COR-L47 (cell line): ENCODE data around the gene DYNLT4.
"Not testable (repeated sequence)": the region's sequence is repeated elsewhere in the genome, so short reads cannot be mapped to it uniquely, and the experiment has no call there.

ENCODE experiments used
- DNase-seq: peaks from one replicate; lab custom pipeline; 2025; lab: John Stamatoyannopoulos, UW

DYNLT4 gene

DNA sequence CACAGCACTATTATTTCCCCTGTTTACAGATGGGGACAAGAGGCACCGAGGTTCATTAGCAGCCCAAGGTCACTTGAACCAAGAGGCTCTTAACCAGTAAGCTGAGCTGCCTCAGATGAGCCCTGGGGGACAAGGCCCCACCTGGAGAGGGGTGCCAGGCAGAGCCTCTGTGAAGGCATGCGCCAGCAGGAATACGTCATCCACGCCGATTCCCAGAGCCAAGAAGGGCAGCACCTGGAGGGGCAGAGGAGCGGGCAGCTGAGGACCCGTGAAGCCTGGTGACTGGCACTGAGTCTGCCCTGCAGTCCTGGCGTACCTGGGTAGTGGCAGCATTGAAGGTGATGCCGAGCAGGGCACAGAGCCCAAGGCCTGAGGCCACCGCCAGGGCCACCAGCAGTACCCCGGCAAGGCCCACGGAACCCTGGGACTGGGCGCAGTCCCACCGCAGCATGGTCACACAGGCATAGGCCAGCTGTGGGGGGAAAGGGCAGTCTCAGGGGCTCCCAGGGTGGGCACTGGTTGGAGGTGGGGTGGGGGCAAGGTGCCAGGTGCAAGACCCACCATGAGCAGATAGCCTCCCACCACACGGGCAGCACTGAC, 21.8 kb upstream of the DYNLT4 start:
- no peak for DNase-seq

DNA sequence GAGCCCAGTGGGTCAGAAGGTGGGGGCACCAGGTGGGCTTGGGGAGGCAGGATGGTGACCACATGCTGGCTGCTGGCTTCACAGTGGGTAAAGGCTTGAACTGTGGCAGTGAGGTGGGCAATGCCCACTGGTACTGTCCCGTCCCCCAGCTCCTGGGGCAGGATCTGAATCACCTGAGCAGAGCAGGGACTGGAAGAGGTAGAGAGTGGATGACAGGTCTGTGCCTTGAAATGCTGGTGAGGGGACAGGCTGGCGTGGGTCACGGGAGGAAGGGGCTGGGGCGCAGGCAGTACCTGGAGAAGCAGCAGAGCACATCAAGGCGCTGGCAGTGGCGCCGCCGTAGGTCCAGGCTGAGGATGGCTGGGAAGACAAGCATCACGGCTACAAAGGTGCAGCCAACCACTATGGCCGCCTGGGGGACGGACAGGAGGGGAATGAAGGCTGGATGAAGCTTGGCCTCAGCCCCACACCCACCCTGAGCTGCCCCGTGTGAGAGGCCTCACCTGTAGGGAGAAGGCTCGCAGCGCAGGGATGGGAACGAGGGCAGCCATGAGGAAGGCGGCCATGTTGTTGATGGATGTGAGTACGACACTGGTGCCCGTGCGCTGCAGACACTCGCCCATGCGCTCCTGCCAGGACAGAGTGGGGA, 21.0 kb upstream of the DYNLT4 start:
- no peak for DNase-seq

DNA sequence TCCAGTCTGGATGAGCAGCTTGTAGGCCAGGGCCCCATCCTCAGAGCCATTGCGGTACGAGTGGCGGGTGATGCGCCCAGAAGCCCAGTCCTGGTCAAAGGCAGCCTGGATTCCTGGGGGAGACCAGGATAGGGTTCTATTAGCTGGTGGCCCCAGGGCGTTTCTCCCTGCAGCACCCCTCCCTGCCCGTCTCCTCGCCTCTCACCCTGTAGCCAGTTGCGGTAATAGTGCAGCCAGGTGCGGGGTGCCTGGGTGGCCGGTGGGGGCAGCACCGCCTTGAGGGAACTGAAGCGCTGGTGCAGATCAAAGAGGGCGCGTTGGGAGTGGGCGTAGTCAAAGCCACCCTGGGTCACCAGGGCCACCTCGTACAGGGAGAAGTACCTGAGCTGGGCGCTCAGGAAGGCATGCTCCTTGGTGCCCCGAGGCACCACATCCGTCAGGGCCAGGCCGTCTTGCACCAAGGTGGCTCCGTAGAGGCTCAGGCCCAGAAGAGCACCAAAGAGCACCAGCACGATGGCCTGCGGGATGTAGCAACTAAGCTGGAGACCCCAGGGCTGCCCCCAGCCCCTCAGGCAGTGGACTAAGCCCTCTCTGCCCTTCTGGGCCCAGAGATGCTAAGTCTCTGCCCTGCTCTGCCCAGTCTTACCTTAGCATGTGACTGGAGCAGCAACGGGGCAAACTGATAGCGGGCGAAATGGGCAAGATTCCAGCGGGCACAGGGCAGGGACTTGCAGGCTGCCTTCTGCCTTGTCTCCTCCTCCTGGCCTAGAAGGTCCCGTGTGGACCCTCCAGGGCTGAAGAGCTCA, 20.2 kb upstream of the DYNLT4 start:
- DNase-seq: no peak

DNA sequence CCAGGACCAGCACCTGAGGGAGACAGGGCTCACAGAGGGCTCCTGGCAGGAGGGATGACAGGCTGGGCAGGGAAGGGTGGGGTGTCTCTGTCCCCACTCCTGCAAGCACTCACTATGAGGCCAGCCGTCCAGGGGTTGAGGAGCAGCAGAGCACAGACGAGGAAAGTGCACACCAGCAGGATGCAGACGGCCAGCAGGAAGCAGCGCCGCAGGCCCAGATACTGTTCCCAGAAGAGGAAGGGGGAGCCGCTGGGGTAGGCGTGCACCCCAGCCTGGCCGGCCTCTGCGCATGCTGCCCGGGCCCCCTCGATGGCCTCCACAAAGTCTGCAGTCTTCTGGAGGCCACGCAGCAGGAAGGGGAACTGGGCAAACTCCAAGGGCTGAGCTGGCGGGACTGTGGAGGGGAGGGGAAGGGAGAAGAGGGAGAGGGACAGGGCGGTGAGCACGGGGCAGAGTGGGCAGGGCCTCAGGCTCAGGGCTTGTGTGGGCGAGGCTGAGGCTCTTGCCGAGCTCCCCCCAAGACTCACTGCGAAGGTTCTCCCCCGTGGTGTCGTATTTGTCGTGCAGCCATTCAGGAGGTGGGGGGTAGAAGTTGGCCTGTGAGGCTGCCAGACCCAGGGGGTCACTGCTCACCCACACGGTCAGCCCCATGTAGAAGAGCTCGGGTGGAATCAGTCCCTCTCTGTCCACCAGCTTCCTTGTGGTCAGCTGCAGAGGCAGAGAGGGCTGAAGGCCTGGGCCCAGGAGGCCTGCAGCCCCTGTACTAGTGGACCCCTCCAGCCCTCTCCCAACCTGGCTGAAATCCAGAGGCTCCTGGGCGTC, 19.4 kb upstream of the DYNLT4 start:
- no peak for DNase-seq

DNA sequence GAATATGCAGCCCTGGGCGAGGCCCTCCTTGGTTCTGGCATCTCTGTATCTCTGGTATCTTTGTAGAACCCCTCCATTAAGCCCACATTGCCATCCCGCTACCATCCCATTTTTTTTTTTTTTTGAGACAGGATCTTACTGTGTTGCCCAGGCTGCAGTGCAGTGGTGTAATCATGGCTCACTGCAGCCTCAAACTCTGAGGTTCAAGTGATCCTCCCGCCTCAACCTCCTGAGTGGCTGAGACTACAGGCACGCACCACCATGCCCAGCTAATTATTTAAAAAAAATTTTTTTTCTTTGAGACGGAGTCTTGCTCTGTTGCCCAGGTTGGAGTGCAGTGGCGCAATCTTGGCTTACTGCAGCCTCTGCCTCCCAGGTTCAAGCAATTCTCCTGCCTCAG, 17.2 kb upstream of the DYNLT4 start:
- not testable (repeated sequence) for DNase-seq

DNA sequence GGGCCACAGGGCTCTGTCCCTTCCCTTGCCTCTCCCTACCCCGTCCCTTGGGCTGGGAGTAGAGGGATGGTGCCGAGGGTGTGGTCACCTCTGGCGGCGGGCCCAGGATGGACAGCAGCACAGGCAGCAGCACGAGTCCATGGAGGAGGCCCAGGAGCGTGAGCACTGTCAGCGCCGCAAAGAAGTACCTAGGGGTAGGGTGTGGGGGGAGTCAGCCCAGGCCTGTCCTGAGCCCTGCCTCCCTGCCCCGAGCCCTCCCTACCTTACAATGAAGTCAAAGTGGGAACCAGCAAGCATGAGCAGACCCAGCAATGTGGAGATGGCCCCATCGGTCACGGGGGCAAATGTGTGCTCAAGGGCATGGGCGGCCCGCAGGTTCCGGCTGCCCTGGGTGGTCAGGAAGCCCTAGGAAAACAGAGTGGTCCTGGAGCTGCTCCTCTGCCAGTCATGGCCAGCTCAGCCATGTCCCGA, 15.9 kb upstream of the DYNLT4 start:
- no peak for DNase-seq

DNA sequence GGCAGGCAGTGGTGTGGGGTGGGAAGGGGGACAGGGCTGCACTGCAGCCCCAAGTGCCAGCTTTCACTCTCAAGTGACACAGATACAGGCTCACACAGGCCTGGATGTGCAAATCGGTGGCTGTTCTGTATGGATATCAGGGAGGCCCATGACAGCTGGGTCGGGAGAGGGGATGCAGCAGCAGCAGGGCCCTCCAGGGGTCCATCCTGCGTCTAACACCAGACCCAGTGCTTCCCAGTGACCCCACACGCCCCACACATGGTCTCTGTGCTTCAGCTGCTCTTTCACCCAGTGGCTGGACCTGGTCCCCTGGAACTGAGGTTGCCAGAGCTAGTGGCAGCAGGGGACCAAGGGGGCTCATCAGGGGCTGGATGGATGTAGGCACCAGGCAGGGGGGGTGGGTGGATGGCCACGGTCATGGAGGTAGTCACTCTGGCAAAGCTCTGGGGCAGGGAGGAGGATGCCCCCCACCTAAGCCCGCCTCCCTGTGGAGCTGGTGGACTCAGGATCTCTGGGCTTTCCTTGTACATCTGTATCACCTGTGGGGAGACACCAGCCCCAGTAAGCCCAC, 15.1 kb upstream of the DYNLT4 start:
- no peak for DNase-seq

DNA sequence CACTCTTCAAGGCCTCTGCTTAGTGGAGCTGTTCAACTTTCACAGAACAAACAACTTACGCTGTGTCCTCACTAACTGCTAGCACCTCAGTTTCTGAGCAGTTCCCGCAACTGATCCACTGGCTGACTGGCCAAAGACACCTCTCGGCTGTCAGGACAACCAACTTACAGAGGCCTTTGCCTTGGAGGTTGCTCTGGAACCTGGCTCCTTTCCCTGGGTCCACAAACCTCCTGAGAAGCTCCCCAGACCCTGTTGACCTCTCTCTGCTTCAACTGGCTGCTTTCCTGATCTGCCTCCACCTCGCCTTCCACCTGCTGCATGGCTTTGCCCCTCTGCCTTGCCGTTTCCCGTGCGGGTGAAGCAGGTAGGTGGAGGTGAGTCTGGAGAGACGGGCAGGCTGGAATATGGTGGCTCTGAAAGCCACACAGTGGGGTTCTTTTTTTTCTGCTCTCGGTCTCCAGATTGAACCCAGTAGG, 14.1 kb upstream of the DYNLT4 start:
- DNase-seq: no peak

DNA sequence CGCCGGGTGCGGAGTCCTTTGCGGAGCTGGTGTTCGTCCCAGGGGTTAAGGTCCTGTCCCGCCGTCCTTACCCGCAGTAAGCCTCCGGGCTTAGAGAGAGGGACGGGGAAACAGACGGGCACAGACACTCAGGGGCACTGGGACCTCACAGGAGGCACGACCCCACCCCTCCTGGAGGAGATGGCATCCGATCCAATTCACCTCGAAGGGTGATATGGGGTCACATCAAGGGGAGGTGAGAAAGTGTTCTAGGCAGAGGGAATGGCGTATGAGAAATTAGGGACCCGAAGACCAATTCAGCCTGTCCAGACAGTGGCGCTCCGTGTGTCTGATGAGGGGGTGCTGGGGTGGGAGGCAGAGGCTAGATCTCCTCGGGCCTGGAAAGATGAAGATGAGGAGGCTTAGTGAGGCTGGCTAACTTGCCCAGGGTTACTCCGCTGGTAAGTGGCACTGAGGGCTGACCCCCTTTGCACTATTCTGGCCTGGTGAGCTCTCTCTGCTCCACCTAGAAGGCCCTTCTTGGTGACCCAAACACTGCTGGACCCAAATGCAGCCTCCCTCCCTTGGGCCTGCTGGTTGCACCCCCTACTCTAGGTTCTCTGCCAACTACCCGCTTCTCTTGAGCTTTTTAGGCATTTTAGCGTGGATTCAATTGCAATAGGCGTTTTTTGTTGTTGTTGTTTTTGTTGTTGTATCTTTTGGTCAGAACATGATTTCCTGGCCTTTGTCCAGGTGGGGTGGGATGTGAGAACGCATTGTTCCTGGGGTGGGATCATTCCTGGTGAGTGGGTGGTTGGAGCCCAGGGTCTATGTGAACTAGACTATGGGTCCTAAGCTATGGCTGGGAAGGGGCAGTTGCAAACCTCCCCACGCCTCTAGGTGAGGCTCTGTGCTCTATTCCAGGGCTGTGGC, 13.4 kb upstream of the DYNLT4 start:
- DNase-seq: no peak

DNA sequence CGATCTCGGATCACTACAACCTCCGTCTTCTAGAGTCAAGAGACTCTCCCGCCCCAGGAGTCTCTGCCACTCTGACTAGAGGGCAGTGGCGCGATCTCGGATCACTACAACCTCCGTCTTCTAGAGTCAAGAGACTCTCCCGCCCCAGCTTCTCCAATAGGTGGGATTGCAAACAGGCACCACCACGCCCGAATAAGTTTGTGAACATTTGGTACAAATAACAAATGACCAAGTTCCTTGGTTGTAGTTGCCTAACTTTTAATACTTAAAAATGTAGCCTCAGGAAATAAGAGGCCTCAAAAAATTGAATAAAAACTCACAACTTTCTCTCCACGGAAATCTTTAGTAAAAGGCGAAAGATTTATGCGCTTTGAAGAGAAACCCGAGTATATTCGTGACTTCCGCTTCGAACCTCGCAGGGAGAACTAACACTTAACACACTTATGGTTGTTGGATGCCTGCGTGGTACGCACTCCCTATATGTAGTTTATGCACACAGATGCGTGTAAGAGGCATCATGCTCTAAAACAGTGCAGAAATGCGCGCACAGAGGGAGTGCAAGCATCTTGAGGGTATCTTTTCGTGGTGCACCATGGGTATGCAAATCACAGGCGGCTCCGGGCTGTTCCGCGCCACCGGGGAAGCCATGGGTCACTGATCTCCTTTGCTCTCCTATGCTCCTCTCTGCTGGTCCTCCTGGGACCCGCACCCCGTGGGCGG, 12.6 kb upstream of the DYNLT4 start:
- DNase-seq: no peak

DNA sequence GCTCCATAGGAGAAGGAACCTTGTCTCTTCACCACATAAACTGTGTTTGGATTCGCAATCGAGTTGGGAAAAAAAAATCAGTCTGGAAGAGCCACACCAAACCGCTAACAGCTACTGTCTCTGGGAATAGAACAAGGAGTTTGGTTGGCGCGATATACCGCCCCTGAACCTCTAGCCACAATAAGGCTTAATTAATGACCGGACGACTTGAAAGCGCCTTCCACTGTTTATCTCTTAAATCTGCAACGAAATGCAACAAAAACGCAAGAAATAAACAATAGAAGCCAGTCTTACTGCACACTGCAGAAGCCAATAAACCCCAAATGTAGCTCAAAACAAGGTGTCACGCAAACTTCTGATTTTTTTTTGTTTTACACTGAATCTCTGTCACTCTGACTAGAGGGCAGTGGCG, 12.1 kb upstream of the DYNLT4 start:
- no peak for DNase-seq

DNA sequence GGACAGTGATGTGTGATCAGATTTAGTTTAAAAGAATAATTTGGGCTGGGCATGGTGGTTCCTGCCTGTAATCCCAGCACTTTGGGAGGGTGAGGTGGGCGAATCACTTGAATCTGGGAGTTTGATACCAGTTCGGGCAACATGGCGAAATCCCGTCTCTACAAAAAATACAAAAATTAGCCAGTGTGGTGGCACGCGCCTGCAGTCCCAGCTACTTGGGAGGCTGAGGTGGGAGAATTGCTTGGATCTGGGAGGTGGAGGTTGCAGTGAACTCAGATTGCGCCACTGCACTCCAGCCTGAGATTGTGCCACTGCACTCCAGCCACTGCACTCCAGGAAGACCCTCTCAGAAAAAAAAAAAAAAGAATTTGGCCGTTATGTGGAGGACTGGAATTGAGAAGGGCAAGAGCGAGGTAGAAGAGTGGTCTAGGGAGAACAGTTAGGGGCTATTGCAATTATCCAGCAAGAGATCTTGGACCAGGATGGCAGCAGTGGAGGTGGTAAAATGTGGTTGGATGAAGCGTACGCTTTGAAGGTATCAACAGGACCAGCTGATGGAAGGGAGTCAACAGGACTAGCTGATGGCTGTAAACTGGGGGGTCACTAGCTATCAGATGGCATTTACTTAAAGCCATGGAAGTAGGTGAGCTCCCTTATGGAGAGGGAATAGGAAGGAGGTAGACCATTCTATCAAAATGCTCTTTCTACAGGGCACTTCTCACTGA, 10.8 kb upstream of the DYNLT4 start:
- DNase-seq: no peak

DNA sequence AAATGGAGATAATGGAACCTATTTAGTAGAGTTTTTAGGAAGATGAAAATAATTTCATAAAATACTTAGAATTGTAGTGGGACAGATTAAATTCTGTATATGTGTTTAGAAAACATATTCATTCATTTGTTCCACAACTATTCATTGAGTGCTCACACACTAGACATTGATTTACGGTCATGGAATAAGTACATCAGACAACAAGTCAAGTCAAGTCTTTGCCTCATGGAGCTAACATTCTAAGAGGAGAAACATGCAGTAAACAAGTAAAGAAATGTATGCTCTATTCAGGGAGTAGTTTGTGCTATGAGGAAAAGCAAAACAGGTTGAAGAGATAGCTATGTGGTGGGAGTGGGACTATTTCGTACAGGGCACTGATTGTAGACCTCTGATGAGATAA, 10.2 kb upstream of the DYNLT4 start:
- DNase-seq: no peak

DNA sequence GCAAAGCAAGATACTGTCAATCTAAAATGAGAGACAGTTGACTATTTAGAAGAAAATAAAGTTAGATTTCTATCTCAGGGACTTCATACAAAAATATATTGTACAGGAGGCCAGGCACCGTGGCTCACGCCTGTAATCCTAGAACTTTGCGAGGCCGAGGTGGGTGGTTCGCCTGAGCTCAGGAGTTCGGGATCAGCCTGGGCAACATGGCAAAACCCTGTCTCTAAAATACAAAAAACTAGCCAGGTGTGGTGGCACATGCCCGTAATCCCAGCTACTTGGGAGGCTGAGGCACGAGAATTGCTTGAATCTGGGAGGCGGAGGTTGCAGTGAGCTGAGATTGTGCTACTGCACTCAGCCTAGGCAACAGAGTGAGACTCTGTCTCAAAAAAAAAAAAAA, 8.8 kb upstream of the DYNLT4 start:
- DNase-seq: not testable (repeated sequence)

DNA sequence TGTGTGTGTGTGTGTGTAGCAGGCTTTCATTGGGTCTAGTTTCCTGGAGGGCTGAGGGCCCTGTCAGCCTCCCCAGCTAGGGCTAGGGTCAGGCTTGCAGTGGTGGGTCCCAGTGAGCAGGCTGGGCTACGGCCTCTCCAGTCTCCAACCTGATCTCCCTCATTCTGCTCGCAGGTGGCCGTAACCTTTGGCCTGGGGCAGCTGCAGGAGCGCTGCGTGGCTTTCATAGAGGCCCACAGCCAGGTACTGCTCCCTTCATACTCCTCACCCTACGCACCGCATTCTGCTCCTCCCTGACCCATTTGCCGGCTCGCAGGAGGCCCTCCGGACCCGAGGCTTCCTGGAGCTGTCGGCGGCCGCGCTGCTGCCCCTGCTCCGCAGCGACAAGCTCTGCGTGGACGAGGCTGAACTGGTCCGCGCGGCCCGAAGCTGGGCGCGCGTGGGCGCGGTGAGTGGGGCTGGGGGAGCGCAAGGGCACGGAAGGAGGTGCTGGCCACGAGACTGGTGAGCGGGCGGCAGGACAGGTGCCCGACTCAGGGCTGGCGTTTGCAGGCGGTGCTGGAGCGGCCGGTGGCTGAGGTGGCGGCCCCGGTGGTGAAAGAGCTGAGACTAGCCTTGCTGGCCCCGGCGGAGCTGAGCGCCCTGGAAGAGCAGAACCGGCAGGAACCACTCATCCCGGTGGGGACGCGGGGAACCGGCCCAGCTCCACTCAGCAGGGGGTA, 5.8 kb upstream of the DYNLT4 start:
- DNase-seq: no peak

DNA sequence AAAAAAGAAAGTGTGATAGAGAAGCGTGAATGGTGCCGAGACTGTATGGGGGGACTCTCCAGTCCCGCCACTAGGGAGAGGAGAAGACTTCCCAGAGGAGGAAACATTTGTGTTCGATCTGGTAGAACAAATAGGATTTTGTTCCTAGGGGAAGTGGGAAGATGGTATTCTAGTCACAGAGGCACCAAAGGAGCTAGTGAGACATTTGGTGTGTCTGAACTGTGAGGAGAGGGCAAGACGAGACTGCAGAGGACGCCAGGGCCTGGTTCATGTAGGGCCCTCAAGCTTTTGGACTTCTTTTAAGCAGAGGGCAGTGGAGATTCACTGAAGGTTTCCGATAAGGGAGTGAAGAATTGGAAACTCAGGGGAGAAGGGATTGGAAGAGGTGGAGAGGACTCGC, 4.1 kb upstream of the DYNLT4 start:
- DNase-seq: no peak

DNA sequence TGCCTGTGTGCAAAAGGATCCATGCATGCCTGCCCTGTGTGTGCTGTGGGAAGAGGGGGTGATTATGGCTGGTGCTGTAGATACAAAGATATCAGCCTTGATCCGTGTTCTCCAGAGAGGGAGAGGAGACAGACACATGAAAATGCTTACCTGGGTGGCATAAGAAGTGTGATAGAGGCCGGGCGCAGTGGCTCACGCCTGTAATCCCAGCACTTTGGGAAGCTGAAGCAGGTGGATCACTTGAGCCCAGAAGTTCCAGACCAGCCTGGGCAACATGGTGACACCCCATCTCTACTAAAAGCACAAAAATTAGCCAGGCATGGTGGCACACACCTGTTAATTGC, 3.6 kb upstream of the DYNLT4 start:
- DNase-seq: not testable (repeated sequence)

DNA sequence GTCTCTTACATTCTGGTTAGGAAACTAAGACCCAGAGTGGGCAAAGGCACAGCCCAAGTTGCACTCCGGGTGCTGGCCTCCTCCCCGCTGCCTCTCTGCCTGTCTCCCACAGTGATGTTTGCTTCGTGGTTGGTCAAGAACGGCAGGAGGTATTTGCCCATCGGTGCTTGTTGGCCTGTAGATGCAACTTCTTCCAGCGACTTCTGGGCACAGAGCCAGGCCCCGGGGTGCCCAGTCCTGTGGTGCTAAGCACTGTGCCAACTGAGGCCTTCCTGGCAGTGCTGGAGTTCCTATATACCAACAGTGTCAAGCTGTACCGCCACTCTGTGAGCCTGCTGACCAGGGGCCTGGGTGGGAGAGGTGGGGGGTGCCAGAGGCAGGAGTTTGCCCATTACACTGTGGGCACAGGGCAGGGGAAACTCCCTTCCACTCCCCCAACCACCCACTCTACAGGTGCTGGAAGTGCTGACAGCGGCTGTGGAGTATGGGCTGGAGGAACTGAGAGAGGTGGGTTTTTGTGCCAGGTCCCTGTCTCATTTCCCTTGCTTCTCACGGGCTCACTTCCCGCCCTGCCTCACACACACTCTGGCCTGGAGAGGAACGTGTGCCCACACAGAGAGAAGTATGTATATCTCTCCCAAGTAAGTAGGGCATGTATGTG, 3.1 kb upstream of the DYNLT4 start:
- DNase-seq: peak; percentile 84
